ENCODE measurements around the gene PCBP3. TPM values are rescaled to one million over a fixed set of nuclear protein-coding genes. Genes with fewer than 3 reads are reported as not detected.

PCBP3 gene
- total and polyA plus RNA-seq, 4 donors, result 14.3 to 30.0 (median 22.5) TPM

DNA sequence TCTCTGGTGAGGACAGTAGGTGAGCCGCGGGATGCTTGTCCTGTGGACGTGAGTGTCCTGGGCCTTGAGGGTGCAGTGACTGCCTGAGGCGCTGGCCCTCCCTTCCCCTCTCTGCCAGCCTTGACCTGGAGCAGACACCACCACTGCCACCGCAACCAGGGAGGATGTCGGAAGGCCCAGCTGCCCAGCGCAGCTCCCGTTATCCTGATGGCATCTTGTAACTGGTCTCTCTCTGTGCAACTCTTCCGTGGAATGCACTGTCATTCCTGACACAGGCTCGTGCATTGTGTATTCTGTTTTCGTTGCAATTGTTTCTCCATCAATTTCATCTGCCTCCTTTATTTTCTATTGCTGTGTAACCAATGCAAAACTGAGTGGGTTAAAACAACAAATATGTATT is 118.2 kb downstream of the PCBP3 start:
- H3K36me3 ChIP-seq (ENCODE audit: control insufficient read depth, insufficient read depth, low read length), result peaks cover 13% of the 10 kb centered on the region
- peaks cover 11% of the 10 kb centered on the region for H3K4me1 ChIP-seq (ENCODE audit: control insufficient read depth, insufficient read depth, low read length)
- H3K4me3 ChIP-seq (ENCODE audit: low read depth, low read length), result no peak overlapping the region
- no peaks in the 10 kb centered on the region for H3K27me3 ChIP-seq (ENCODE audit: control insufficient read depth, insufficient read depth, low read length)
- no peak for DNase-seq (ENCODE audit: low read depth in 4 of 6, low spot score in 6 of 6)
- H3K9me3 ChIP-seq (ENCODE audit: control insufficient read depth, insufficient read depth, low read length), result no peaks in the 10 kb centered on the region
- no peak overlapping the region for H3K27ac ChIP-seq (ENCODE audit: low read depth, low read length)
- WGBS (ENCODE audit: insufficient coverage), result 89% methylated on average over 7 of the region's 11 CpGs

DNA sequence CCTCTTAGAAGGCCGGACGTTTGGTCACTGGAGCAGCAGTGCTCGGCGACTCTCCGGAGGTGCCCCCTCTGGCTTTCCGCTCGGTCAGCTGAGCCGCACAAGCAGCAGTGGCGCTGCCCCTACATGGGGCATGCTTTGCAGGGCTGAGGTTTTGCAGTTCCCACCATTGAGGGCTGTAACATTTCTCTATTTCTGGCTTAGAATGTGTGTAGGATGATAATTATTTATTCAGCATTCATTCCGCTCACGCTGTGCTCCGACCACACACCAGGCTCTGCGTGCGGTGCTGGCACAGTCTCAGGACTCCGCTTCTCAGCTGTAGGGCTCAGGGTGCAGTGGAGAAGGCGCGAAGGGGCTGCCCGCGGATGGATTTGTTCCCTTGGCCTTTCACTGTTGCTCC is 119.5 kb downstream of the PCBP3 start:
- 58% methylated on average over 15 of the region's 19 CpGs for WGBS (ENCODE audit: insufficient coverage)

DNA sequence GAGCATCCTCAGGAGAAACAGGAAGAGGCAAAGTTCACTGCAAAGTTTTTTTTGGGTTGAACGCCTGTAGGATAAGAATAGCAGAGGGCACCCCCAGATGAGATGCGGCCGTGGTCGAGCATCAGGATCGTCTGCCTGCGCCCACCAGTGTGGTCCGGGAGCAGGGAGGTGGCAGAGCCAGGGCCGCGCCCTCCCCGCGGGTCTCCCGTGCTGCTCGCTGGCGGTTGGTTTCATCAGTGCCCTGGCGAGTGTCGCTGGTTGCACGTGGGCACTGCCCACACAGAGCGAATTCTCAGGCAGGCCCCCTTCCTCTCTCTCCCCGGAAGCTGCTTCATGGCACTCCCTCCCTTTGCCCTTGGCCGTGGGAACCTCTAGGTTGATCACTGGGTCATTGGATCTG is 120.0 kb downstream of the PCBP3 start:
- no peaks in the 10 kb centered on the region for H3K27me3 ChIP-seq (ENCODE audit: control insufficient read depth, insufficient read depth, low read length)
- peaks cover 13% of the 10 kb centered on the region for H3K36me3 ChIP-seq (ENCODE audit: control insufficient read depth, insufficient read depth, low read length)
- no peak overlapping the region for H3K27ac ChIP-seq (ENCODE audit: low read depth, low read length)
- no peak for DNase-seq (ENCODE audit: low read depth in 4 of 6, low spot score in 6 of 6)
- H3K4me3 ChIP-seq (ENCODE audit: low read depth, low read length), result no peak overlapping the region
- WGBS (ENCODE audit: insufficient coverage), result 77% methylated on average over 18 of the region's 20 CpGs
- H3K4me1 ChIP-seq (ENCODE audit: control insufficient read depth, insufficient read depth, low read length), result peaks cover 20% of the 10 kb centered on the region
- no peaks in the 10 kb centered on the region for H3K9me3 ChIP-seq (ENCODE audit: control insufficient read depth, insufficient read depth, low read length)

More for the DNA sequence above, 119.5 kb downstream of the PCBP3 start:
- Histone ChIP-seq H3K9me3 (ENCODE audit: control insufficient read depth, insufficient read depth, low read length) (no peaks in the 10 kb centered on the region), H3K36me3 (ENCODE audit: control insufficient read depth, insufficient read depth, low read length) (peaks cover 13% of the 10 kb centered on the region), H3K27ac (ENCODE audit: low read depth, low read length) (no peak overlapping the region), H3K4me3 (ENCODE audit: low read depth, low read length) (no peak overlapping the region), H3K27me3 (ENCODE audit: control insufficient read depth, insufficient read depth, low read length) (no peaks in the 10 kb centered on the region), H3K4me1 (ENCODE audit: control insufficient read depth, insufficient read depth, low read length) (peaks cover 18% of the 10 kb centered on the region)
- DNase-seq (ENCODE audit: low read depth in 4 of 6, low spot score in 6 of 6), result peak in 1 of 6 donors; percentile 52

DNA sequence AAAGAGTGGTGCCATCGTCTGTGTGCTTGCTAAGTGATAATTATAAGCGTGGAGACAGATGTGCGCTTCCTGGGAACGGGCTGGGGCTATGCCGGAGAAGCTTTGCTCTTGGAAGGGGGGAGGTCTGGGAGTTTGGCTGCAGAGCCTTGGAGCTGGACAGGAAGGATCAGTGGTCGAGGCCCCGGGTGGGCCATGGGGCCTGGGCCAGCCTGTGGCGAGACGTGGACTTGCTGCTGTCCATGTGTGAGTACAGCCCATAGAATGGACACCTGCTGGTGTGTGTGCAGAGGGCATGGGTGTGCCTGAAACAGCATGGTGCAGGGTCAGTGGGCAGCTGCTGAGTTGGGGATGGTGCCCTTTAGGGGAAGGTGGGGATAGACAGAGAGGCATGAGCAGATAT is 121.3 kb downstream of the PCBP3 start:
- no peaks in the 10 kb centered on the region for H3K27me3 ChIP-seq (ENCODE audit: control insufficient read depth, insufficient read depth, low read length)
- no peaks in the 10 kb centered on the region for H3K9me3 ChIP-seq (ENCODE audit: control insufficient read depth, insufficient read depth, low read length)
- no peak for DNase-seq (ENCODE audit: low read depth in 4 of 6, low spot score in 6 of 6)
- H3K36me3 ChIP-seq (ENCODE audit: control insufficient read depth, insufficient read depth, low read length), result peaks cover 13% of the 10 kb centered on the region
- H3K4me1 ChIP-seq (ENCODE audit: control insufficient read depth, insufficient read depth, low read length), result peaks cover 30% of the 10 kb centered on the region
- H3K4me3 ChIP-seq (ENCODE audit: low read depth, low read length), result no peak overlapping the region
- H3K27ac ChIP-seq (ENCODE audit: low read depth, low read length), result no peak overlapping the region
- 78% methylated on average over 8 of the region's 9 CpGs for WGBS (ENCODE audit: insufficient coverage)

DNA sequence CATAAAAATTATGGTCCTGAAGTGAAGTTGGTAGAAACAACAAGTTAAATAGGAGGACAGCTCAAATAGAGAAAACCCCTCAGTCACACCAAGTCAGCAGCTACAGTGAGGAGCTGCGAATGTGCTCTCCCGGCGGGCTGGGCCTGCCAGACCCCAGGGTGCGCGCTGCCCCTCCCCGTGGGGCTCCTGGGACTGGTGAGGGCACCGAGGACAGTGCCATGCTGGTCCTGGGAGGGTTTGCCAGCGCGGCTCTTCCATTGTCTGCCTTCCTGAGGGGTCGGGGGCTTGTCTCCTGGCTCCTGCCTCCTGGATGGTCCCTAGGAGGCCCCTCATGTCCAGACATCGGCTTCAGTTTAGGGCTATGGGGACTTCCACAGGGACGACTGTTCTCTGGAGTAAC is 121.8 kb downstream of the PCBP3 start:
- WGBS (ENCODE audit: insufficient coverage), result 90% methylated on average over 11 of the region's 12 CpGs
- no peak overlapping the region for H3K27ac ChIP-seq (ENCODE audit: low read depth, low read length)
- H3K9me3 ChIP-seq (ENCODE audit: control insufficient read depth, insufficient read depth, low read length), result no peaks in the 10 kb centered on the region
- H3K36me3 ChIP-seq (ENCODE audit: control insufficient read depth, insufficient read depth, low read length), result peaks cover 13% of the 10 kb centered on the region
- DNase-seq (ENCODE audit: low read depth in 4 of 6, low spot score in 6 of 6), result no peak
- H3K4me1 ChIP-seq (ENCODE audit: control insufficient read depth, insufficient read depth, low read length), result peaks cover 30% of the 10 kb centered on the region
- no peaks in the 10 kb centered on the region for H3K27me3 ChIP-seq (ENCODE audit: control insufficient read depth, insufficient read depth, low read length)
- no peak overlapping the region for H3K4me3 ChIP-seq (ENCODE audit: low read depth, low read length)

DNA sequence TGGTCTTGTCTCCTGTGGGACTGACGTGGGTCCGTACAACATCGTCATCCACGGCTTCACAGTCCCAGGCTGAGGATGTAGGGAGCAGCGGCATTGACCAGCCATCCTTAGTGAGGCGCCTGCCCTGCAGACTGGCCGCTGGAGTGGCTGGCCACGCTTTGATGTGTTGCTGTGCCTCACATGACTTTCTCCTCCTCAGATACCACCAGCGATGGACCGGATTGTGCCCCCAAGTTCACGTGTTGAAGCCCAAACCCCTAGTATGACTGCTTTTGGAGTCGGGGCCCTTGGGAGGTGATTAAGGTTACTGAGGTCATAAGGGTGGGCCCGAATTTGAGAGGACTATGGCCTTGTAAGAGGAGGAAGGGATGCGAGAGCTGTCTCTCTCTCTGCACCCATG is 122.5 kb downstream of the PCBP3 start:
- DNase-seq (ENCODE audit: low read depth in 4 of 6, low spot score in 6 of 6), result no peak
- H3K36me3 ChIP-seq (ENCODE audit: control insufficient read depth, insufficient read depth, low read length), result peaks cover 13% of the 10 kb centered on the region
- peaks cover 30% of the 10 kb centered on the region for H3K4me1 ChIP-seq (ENCODE audit: control insufficient read depth, insufficient read depth, low read length)
- H3K9me3 ChIP-seq (ENCODE audit: control insufficient read depth, insufficient read depth, low read length), result no peaks in the 10 kb centered on the region
- no peak overlapping the region for H3K4me3 ChIP-seq (ENCODE audit: low read depth, low read length)
- H3K27me3 ChIP-seq (ENCODE audit: control insufficient read depth, insufficient read depth, low read length), result no peaks in the 10 kb centered on the region
- H3K27ac ChIP-seq (ENCODE audit: low read depth, low read length), result no peak overlapping the region
- WGBS (ENCODE audit: insufficient coverage), result 92% methylated on average over 13 of the region's 14 CpGs

DNA sequence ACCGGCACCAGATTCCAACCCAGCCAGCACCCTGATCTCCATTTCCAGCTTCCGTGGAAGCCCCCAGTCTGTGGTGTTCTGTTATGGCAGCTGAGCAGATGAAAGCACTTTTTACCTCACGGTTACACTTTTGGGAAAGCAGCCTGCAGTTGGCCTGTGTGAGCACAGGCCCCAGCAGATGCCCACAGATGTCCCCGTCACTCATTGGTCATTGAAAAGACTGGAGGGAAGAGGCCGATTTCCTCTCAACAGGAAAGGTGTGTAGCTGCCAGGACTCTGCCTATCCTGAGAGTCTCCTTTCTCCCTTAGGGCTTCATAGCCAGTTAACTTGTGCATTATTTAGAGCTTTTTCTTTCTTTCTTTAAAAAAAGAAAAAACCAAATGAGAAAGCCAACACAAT is 123.0 kb downstream of the PCBP3 start:
- 81% methylated on average over 3 of the region's 5 CpGs for WGBS (ENCODE audit: insufficient coverage)
- H3K9me3 ChIP-seq (ENCODE audit: control insufficient read depth, insufficient read depth, low read length), result no peaks in the 10 kb centered on the region
- no peak for DNase-seq (ENCODE audit: low read depth in 4 of 6, low spot score in 6 of 6)
- H3K36me3 ChIP-seq (ENCODE audit: control insufficient read depth, insufficient read depth, low read length), result peaks cover 12% of the 10 kb centered on the region
- H3K4me3 ChIP-seq (ENCODE audit: low read depth, low read length), result no peak overlapping the region
- peaks cover 30% of the 10 kb centered on the region for H3K4me1 ChIP-seq (ENCODE audit: control insufficient read depth, insufficient read depth, low read length)
- H3K27ac ChIP-seq (ENCODE audit: low read depth, low read length), result no peak overlapping the region
- H3K27me3 ChIP-seq (ENCODE audit: control insufficient read depth, insufficient read depth, low read length), result no peaks in the 10 kb centered on the region

DNA sequence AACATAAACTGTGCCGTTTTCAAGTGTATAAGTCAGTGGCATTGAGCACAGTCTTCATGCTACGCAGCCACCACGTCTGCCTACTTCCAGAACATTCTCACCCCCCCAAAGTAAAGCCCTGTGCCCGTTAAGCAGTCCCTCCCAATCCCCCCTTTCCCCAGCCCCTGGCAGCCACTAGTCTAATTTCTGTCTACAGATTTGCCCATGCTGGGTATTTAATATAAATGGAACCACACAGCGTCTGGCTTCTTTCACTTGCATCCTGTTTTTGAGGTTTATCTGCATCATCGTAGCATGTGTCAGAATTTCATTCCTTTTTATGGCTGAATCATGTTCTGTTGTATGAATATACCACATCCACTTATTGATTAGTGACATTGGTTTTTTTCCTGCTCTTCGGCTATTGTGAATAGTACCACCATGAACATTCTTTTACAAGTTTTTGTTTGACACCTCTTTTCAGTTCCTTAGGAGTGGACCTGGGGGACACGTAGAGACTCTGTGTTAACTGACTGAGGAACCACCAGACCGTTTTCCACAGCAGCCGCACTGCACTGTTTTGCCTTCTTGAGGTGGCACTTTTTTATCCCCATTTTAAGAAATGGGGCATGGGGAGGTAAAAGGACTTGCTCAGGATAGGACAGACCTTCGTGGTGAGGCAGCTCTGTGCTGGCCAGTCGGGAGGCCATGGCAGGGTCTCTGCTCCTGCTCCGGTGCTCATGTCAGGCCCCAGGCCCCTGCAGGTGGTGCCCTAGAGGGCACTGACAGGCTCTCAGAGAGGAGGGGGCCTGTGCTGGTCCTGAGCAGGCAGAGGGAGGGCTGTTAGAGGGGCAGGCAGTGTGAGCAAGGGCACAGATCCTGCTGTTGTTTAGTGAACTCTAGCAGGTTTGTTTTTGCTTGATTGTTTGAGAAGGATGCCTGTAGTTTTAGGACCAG is 123.8 kb downstream of the PCBP3 start:
- Histone ChIP-seq H3K4me3 (ENCODE audit: low read depth, low read length) (no peak overlapping the region), H3K27ac (ENCODE audit: low read depth, low read length) (peak overlapping the region; percentile 48), H3K36me3 (ENCODE audit: control insufficient read depth, insufficient read depth, low read length) (peaks cover 7% of the 10 kb centered on the region), H3K9me3 (ENCODE audit: control insufficient read depth, insufficient read depth, low read length) (no peaks in the 10 kb centered on the region), H3K27me3 (ENCODE audit: control insufficient read depth, insufficient read depth, low read length) (no peaks in the 10 kb centered on the region), H3K4me1 (ENCODE audit: control insufficient read depth, insufficient read depth, low read length) (peaks cover 30% of the 10 kb centered on the region)
- WGBS (ENCODE audit: insufficient coverage), result 82% methylated on average over 5 of the region's 13 CpGs
- peak in 1 of 6 donors; percentile 47 for DNase-seq (ENCODE audit: low read depth in 4 of 6, low spot score in 6 of 6)

DNA sequence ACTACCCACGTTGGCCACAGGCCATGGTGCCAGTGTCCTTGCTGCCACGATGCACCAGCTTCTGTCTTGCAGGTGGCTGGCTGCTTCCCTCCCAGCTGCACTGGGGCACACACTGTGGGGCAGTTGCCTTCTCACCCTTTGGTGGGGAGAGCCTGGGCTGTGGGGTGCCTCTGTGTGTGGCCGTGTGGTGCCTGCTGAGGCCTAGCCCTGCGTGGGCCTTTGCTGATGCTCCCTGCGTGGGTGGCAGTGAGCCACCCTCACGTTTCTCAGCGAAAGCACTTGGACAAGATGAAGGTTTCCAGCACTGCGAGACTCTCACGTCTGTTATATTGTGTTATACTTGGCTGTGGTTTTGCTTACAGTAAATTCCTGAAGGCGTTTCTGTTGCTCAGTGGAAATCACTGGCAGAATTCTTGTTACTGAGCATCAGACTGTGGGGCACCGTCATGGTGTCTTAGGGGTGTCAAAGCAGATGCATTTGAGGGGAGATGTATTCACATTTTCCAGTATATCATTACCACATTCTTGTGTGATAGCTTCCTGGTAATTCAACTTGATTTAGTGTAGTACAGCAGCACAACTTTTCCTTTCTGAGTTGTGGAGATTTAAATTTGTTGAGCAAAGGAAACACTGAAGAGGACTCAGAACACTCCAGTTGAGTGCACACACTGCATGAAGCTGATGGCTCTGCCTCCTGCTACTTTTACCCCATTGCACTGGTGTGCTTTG is 124.7 kb downstream of the PCBP3 start:
- H3K4me3 ChIP-seq (ENCODE audit: low read depth, low read length), result no peak overlapping the region
- 31% methylated on average over 9 of the region's 11 CpGs for WGBS (ENCODE audit: insufficient coverage)
- no peaks in the 10 kb centered on the region for H3K9me3 ChIP-seq (ENCODE audit: control insufficient read depth, insufficient read depth, low read length)
- peak in 2 of 6 donors; percentile 37 to 74 for DNase-seq (ENCODE audit: low read depth in 4 of 6, low spot score in 6 of 6)
- H3K27ac ChIP-seq (ENCODE audit: low read depth, low read length), result peak overlapping the region; percentile 48
- H3K27me3 ChIP-seq (ENCODE audit: control insufficient read depth, insufficient read depth, low read length), result no peaks in the 10 kb centered on the region
- H3K4me1 ChIP-seq (ENCODE audit: control insufficient read depth, insufficient read depth, low read length), result peaks cover 27% of the 10 kb centered on the region
- H3K36me3 ChIP-seq (ENCODE audit: control insufficient read depth, insufficient read depth, low read length), result peaks cover 5% of the 10 kb centered on the region

All from spinal cord (tissue), 10 donors.